KMS-11 (cell line): ENCODE data around the gene RARS1.

ENCODE experiments used
- H2AFZ ChIP-seq: fragments of 200-600 bp; sonication (generic); 2 replicates; pipeline ENCODE4 v1.6.1; 2016; ENCODE audit warnings: antibody characterized with exemption, mixed run types, low read depth
- H3K27ac ChIP-seq: fragments of 200-600 bp; sonication (generic); 2 replicates; pipeline ENCODE4 v1.6.1; 2016; ENCODE audit warnings: mild to moderate bottlenecking, mixed run types
- H3K27me3 ChIP-seq: fragments of 200-600 bp; sonication (generic); 2 replicates; pipeline ENCODE4 v1.6.1; 2017; ENCODE audit warnings: mild to moderate bottlenecking, low read depth, mixed run types, moderate library complexity; ENCODE audit not compliant: insufficient read depth
- H3K36me3 ChIP-seq: fragments of 200-600 bp; sonication (generic); 2 replicates; pipeline ENCODE4 v1.6.1; 2017; ENCODE audit warnings: mild to moderate bottlenecking, mixed run types; ENCODE audit not compliant: insufficient read depth
- H3K4me1 ChIP-seq: fragments of 200-600 bp; sonication (generic); 2 replicates; pipeline ENCODE4 v1.6.1; 2016; ENCODE audit warnings: mild to moderate bottlenecking, low read depth, mixed run types; ENCODE audit not compliant: poor library complexity, severe bottlenecking
- H3K4me2 ChIP-seq: fragments of 200-600 bp; sonication (generic); 2 replicates; pipeline ENCODE4 v1.7.0; 2016; ENCODE audit warnings: mild to moderate bottlenecking, mixed run types
- H3K4me3 ChIP-seq: fragments of 200-600 bp; sonication (generic); IDR thresholded peaks from 2 replicates; pipeline ENCODE4 v1.6.1; 2017; ENCODE audit warnings: low read depth, low read length, mixed read lengths; ENCODE audit not compliant: insufficient read depth
- H3K79me2 ChIP-seq: fragments of 200-600 bp; sonication (generic); 2 replicates; pipeline ENCODE4 v1.6.1; 2016; ENCODE audit warnings: low read depth, mixed run types; ENCODE audit not compliant: insufficient read depth
- H3K9ac ChIP-seq: fragments of 200-600 bp; sonication (generic); 2 replicates; pipeline ENCODE4 v1.6.1; 2016; ENCODE audit warnings: mild to moderate bottlenecking, mixed run types
- H4K20me1 ChIP-seq: fragments of 200-600 bp; sonication (generic); 2 replicates; pipeline ENCODE4 v1.6.1; 2016; ENCODE audit warnings: mild to moderate bottlenecking, mixed run types; ENCODE audit not compliant: insufficient read depth
- CTCF ChIP-seq: fragments of 200-600 bp; sonication (generic); conservative IDR thresholded peaks from 2 replicates; pipeline ENCODE4 v1.6.1; 2017; ENCODE audit warnings: low read depth, mild to moderate bottlenecking, antibody characterized with exemption, low read length, moderate library complexity, mixed read lengths

Gene RARS1

GRCh38 chr5:168486136-168486879 lies at the start of gene RARS1:
Gene RARS1, plus strand, starts transcription at chr5:168486471. Its CDS starts 28 bp downstream, at chr5:168486499.
- Histone ChIP-seq H2AFZ (peak within 1 kb of the TSS; percentile 58), H3K79me2 (peaks cover 12% of the 10 kb centered on the region; the same call in 1 of the 2 replicates), H3K27ac (no peak within 1 kb of the TSS), H3K36me3 (no peaks in the 10 kb centered on the region), H3K4me2 (peak within 1 kb of the TSS; percentile 57), H3K27me3 (no peaks in the 10 kb centered on the region), H3K9ac (peak within 1 kb of the TSS; percentile 18; the same call in 1 of the 2 replicates), H3K4me1 (peaks cover 23% of the 10 kb centered on the region), H4K20me1 (no peaks in the 10 kb centered on the region), H3K4me3 (no peak within 1 kb of the TSS)
- peak; percentile 67 for TF ChIP-seq CTCF

GRCh38 chr5:168438349-168438748 lies 47.9 kb upstream of the RARS1 start:
- no peaks in the 10 kb centered on the region for H3K79me2 ChIP-seq
- H3K27ac ChIP-seq: no peak overlapping the region
- H3K4me3 ChIP-seq: no peak overlapping the region
- TF ChIP-seq CTCF: no peak
- no peak overlapping the region for H3K9ac ChIP-seq
- no peaks in the 10 kb centered on the region for H3K27me3 ChIP-seq
- H3K4me2 ChIP-seq: no peak overlapping the region
- H3K4me1 ChIP-seq: no peaks in the 10 kb centered on the region
- H4K20me1 ChIP-seq: no peaks in the 10 kb centered on the region
- H2AFZ ChIP-seq: no peak overlapping the region
- H3K36me3 ChIP-seq: no peaks in the 10 kb centered on the region

GRCh38 chr5:168443533-168443932 lies 42.7 kb upstream of the RARS1 start:
- Histone ChIP-seq H2AFZ (no peak overlapping the region), H3K9ac (no peak overlapping the region), H3K27ac (no peak overlapping the region), H3K36me3 (no peaks in the 10 kb centered on the region), H3K27me3 (no peaks in the 10 kb centered on the region), H3K4me2 (no peak overlapping the region), H3K4me3 (no peak overlapping the region), H3K79me2 (no peaks in the 10 kb centered on the region), H3K4me1 (no peaks in the 10 kb centered on the region), H4K20me1 (no peaks in the 10 kb centered on the region)
- TF ChIP-seq CTCF: no peak

GRCh38 chr5:168443950-168444700 lies 42.1 kb upstream of the RARS1 start:
- Histone ChIP-seq H3K4me2 (no peak overlapping the region), H3K9ac (no peak overlapping the region), H4K20me1 (no peaks in the 10 kb centered on the region), H3K27ac (no peak overlapping the region), H3K27me3 (no peaks in the 10 kb centered on the region), H3K36me3 (no peaks in the 10 kb centered on the region), H2AFZ (no peak overlapping the region), H3K4me1 (no peaks in the 10 kb centered on the region), H3K79me2 (no peaks in the 10 kb centered on the region), H3K4me3 (no peak overlapping the region)
- TF ChIP-seq CTCF: no peak
